Keratinocyte (primary cell): Measurements from ENCODE around the gene ADGRG2. TPM values are rescaled to one million over a fixed set of nuclear protein-coding genes. Genes with fewer than 3 reads are reported as not detected.

Experiments
- DNase-seq: peaks from one replicate; pipeline ENCODE4 v3.0.0-alpha.2; 2011; ENCODE audit warnings: low read depth, missing footprints, low spot score
- FAIRE-seq: peaks from 2 replicates; lab custom pipeline; 2011; peaks lifted over from hg19 to GRCh38; lab: Jason Lieb, UNC
- H2AFZ ChIP-seq: 2 replicates; pipeline ENCODE4 v1.6.0; 2012; ENCODE audit warnings: low read length, control low read depth, inconsistent platforms; ENCODE audit not compliant: control insufficient read depth
- H3K27ac ChIP-seq: 2 replicates; pipeline ENCODE4 v1.5.1; 2011; ENCODE audit warnings: low read length; ENCODE audit not compliant: control insufficient read depth, insufficient read depth
- H3K27me3 ChIP-seq: 3 replicates; pipeline ENCODE4 v1.6.0; 2011; ENCODE audit warnings: low read length; ENCODE audit not compliant: control insufficient read depth, insufficient read depth; ENCODE audit errors: extremely low read depth
- H3K36me3 ChIP-seq, 2 experiments: 2 replicates in 1 of 2; 3 replicates in 1 of 2; pipeline ENCODE4 v1.5.1; 2011; ENCODE audit warnings: low read length in 2 of 2, mild to moderate bottlenecking in 1 of 2; ENCODE audit not compliant: control insufficient read depth in 2 of 2, insufficient read depth in 2 of 2; ENCODE audit errors: extremely low read depth in 1 of 2
- H3K4me1 ChIP-seq: 3 replicates; pipeline ENCODE4 v1.5.1; 2011; ENCODE audit warnings: low read length; ENCODE audit not compliant: control insufficient read depth, insufficient read depth; ENCODE audit errors: extremely low read depth
- H3K4me2 ChIP-seq: 3 replicates; pipeline ENCODE4 v1.6.0; 2011; ENCODE audit warnings: low read depth, low read length; ENCODE audit not compliant: control insufficient read depth, insufficient read depth; ENCODE audit errors: extremely low read depth
- H3K4me3 ChIP-seq, 3 experiments: fragments of 200-600 bp in 1 of 3; sonication (generic) in 1 of 3; 2 replicates in 2 of 3; 3 replicates in 1 of 3; pipeline ENCODE4 v1.5.1; 2011 to 2016; ENCODE audit warnings: low read length in 3 of 3, mild to moderate bottlenecking in 3 of 3, control low read depth in 2 of 3, inconsistent platforms in 1 of 3, low read depth in 1 of 3, mixed read lengths in 1 of 3, mixed run types in 1 of 3, moderate library complexity in 1 of 3; ENCODE audit not compliant: control insufficient read depth in 2 of 3, insufficient read depth in 2 of 3; ENCODE audit errors: extremely low read depth in 1 of 3
- H3K79me2 ChIP-seq: 2 replicates; pipeline ENCODE4 v1.6.0; 2012; ENCODE audit warnings: low read length; ENCODE audit not compliant: control insufficient read depth, insufficient read depth
- H3K9ac ChIP-seq: 3 replicates; pipeline ENCODE4 v1.6.0; 2011; ENCODE audit warnings: low read length; ENCODE audit not compliant: control insufficient read depth, insufficient read depth; ENCODE audit errors: extremely low read depth
- H3K9me1 ChIP-seq: 3 replicates; pipeline ENCODE4 v1.6.0; 2011; ENCODE audit warnings: low read length; ENCODE audit not compliant: control insufficient read depth, insufficient read depth; ENCODE audit errors: extremely low read depth
- H3K9me3 ChIP-seq: 2 replicates; pipeline ENCODE4 v1.5.1; 2012; ENCODE audit warnings: low read depth, low read length; ENCODE audit not compliant: control insufficient read depth
- H4K20me1 ChIP-seq: 3 replicates; pipeline ENCODE4 v1.6.0; 2011; ENCODE audit warnings: low read length; ENCODE audit not compliant: control insufficient read depth, insufficient read depth; ENCODE audit errors: extremely low read depth
- EZH2 ChIP-seq: IDR thresholded peaks from one replicate; pipeline ENCODE4 v1.6.1; 2012; ENCODE audit warnings: inconsistent platforms, mild to moderate bottlenecking, low read length, moderate library complexity
- dilution Hi-C: fragments of 300-500 bp; cut with MboI; formaldehyde crosslinking; loops from one replicate; pipeline ENCODE4 v1.7.0; 2020; ENCODE audit warnings: low sequenced_read_pairs; ENCODE audit not compliant: extremely low pct_ligation_motif_present
- polyA plus RNA-seq, 5 experiments: library from polyadenylated mRNA; depleted of rRNA in 3 of 5; stranded (reverse) in 3 of 5; stranded (forward) in 1 of 5; unstranded in 1 of 5; fragments of >200 nt; gene quantifications; 1 replicate in 1 of 5; 2 replicates in 3 of 5; 3 replicates in 1 of 5; pipeline versions ENCODE4 v1.2.1 to v1.2.3, GENCODE V29; 2011 to 2012; ENCODE audit warnings: missing spikeins in 2 of 5, low read depth in 1 of 5, low replicate concordance in 1 of 5
- TF ChIP-seq, protein P1 (sequence below), 3 experiments: IDR thresholded peaks in 1 of 3; conservative IDR thresholded peaks in 1 of 3; optimal IDR thresholded peaks in 1 of 3; 2 replicates in 2 of 3; 3 replicates in 1 of 3; pipeline versions ENCODE3 to v1.5.1; 2011; ENCODE audit warnings: low read length in 3 of 3, mild to moderate bottlenecking in 3 of 3, moderate library complexity in 2 of 3, control low read depth in 1 of 3, inconsistent platforms in 1 of 3; ENCODE audit not compliant: insufficient read depth in 2 of 3; ENCODE audit errors: extremely low read depth in 1 of 3

The ADGRG2 gene
- polyA plus RNA-seq, 1 donor (not counting 4 experiments of a cell fraction or from before 2014, with no cell fraction given) = 0.20 TPM

DNA sequence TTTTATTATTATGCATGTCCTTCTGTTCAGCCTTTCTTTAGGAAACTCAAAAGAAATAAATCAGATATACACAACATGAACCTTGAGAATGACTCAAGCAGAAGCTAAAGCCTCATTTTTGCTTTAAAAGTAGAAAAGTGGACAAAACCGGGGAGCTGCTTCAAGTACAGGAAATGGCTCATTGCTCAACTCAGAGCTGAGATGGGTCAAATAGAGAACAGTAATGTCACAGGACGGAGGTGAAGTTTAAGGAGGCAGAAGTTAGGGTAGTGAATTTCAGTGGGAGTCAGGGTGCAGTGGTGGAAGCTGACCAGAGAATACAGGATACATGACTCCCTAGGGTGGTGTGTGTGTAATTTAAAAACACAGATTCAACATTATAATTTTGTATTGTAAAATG, 160.6 kb downstream of the ADGRG2 start:
- Histone ChIP-seq H3K27me3 (no peaks in the 10 kb centered on the region), H3K27ac (no peak overlapping the region)
- no peak for FAIRE-seq

DNA sequence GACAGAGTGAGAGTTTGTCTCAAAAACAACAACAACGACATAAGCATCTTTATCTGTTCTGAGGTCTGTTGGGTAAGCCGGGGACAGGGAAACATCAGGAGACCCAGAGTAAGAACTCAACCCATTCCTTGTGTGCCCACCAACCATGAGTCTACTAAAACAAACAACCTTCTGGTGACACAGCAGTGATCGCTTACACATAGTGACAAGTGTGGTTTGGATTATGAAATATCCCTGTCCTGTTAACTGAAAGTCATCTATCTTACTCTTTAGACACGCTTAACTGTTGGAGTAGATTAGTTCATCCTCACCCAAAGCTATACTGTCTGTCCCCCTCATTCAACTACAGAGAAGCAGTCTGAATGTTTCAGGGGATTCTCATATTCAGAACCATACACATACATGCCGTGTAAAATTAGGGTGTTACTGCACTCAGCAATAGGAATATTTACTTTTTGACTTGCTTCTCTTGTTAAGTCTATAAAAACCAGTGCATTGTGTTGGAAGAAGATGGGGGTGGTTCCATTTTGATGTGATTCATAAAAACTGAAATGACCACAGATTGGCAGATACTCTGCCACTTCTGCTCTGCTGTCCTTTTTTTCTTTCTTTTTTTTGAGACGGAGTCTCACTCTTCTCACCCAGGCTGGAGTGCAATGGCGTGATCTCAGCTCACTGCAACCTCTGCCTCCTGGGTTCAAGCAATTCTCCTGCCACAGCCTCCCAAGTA, 165.8 kb downstream of the ADGRG2 start:
- Histone ChIP-seq H3K27me3 (no peaks in the 10 kb centered on the region), H2AFZ (no peak overlapping the region), H4K20me1 (no peaks in the 10 kb centered on the region), H3K9me1 (no peaks in the 10 kb centered on the region), H3K9me3 (no peaks in the 10 kb centered on the region), H3K4me2 (no peak overlapping the region), H3K27ac (no peak overlapping the region), H3K4me3 (no peak overlapping the region), H3K79me2 (peaks cover 5% of the 10 kb centered on the region), H3K9ac (no peak overlapping the region), H3K36me3 (peaks cover 0 to under 1% of the 10 kb centered on the region in 2 experiments), H3K4me1 (no peaks in the 10 kb centered on the region)
- dilution Hi-C loops = no loop called here
- FAIRE-seq (no peak), DNase-seq (no peak)
- TF ChIP-seq, protein P1, sequence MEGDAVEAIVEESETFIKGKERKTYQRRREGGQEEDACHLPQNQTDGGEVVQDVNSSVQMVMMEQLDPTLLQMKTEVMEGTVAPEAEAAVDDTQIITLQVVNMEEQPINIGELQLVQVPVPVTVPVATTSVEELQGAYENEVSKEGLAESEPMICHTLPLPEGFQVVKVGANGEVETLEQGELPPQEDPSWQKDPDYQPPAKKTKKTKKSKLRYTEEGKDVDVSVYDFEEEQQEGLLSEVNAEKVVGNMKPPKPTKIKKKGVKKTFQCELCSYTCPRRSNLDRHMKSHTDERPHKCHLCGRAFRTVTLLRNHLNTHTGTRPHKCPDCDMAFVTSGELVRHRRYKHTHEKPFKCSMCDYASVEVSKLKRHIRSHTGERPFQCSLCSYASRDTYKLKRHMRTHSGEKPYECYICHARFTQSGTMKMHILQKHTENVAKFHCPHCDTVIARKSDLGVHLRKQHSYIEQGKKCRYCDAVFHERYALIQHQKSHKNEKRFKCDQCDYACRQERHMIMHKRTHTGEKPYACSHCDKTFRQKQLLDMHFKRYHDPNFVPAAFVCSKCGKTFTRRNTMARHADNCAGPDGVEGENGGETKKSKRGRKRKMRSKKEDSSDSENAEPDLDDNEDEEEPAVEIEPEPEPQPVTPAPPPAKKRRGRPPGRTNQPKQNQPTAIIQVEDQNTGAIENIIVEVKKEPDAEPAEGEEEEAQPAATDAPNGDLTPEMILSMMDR (optimal IDR thresholded peaks at IDR 0.05 in 1 of 3, IDR thresholded peaks at IDR 0.05 in 1 of 3, conservative IDR thresholded peaks at IDR 0.05 in 1 of 3; ENCODE audit: extremely low read depth in 1 of 3, insufficient read depth in 2 of 3, low read length in 3 of 3) = no peak
- TF ChIP-seq EZH2 = no peak

More for the DNA sequence above, 160.6 kb downstream of the ADGRG2 start:
- dilution Hi-C loops = no loop called here
- no peak overlapping the region for H3K4me3 ChIP-seq
- no peaks in the 10 kb centered on the region for H3K36me3 ChIP-seq
- no peak for DNase-seq
- H3K9me3 ChIP-seq = no peaks in the 10 kb centered on the region
- peaks cover 9% of the 10 kb centered on the region for H3K79me2 ChIP-seq
- TF ChIP-seq EZH2 = no peak
- TF ChIP-seq, protein P1 (optimal IDR thresholded peaks at IDR 0.05 in 1 of 3, IDR thresholded peaks at IDR 0.05 in 1 of 3, conservative IDR thresholded peaks at IDR 0.05 in 1 of 3; ENCODE audit: extremely low read depth in 1 of 3, insufficient read depth in 2 of 3, low read length in 3 of 3) = no peak
- no peak overlapping the region for H3K9ac ChIP-seq
- no peak overlapping the region for H2AFZ ChIP-seq
- H3K4me1 ChIP-seq = peaks cover 28% of the 10 kb centered on the region
- H3K4me2 ChIP-seq = no peak overlapping the region
- H3K9me1 ChIP-seq = no peaks in the 10 kb centered on the region
- no peaks in the 10 kb centered on the region for H4K20me1 ChIP-seq
